ENCODE data around the gene BPHL. TPM values are rescaled to one million over a fixed set of nuclear protein-coding genes. Genes with fewer than 3 reads are reported as not detected.

BPHL gene
- polyA plus RNA-seq, 12 donors = 27.9 to 875 (median 31.9) TPM

Other genes with a start within 250 kb of the BPHL start
- 10 to 100 TPM in 1 of 12 donors, 1 to 10 TPM in 10, not detected in 1; 2.2 to 15.5 (median 3.2) TPM for gene SERPINB9, start 215.4 kb upstream of the BPHL start, polyA plus RNA-seq (ENCODE audit: insufficient read length in 12 of 12)
- 10 to 100 TPM in 11 of 12 donors, not detected in 1; 68.8 to 98.2 (median 78.3) TPM for gene SERPINB6, start 147.1 kb upstream of the BPHL start, polyA plus RNA-seq (ENCODE audit: insufficient read length in 12 of 12)
- 10 to 100 TPM in 11 of 12 donors, not detected in 1; 13.9 to 29.6 (median 17.9) TPM for gene NQO2, start 118.8 kb upstream of the BPHL start, polyA plus RNA-seq (ENCODE audit: insufficient read length in 12 of 12)
- 10 to 100 TPM in 9 of 12 donors, 1 to 10 TPM in 2, not detected in 1; 8.8 to 23.9 (median 13.1) TPM for gene RIPK1, start 50.2 kb upstream of the BPHL start, polyA plus RNA-seq (ENCODE audit: insufficient read length in 12 of 12)
- 100 to 1,000 TPM in 1 of 12 donors, 10 to 100 TPM in 10, not detected in 1; 58.0 to 116 (median 77.1) TPM for gene TUBB2A, start 38.8 kb downstream of the BPHL start, polyA plus RNA-seq (ENCODE audit: insufficient read length in 12 of 12)
- 100 to 1,000 TPM in 1 of 12 donors, 10 to 100 TPM in 10, not detected in 1; 33.2 to 102 (median 53.3) TPM for gene TUBB2B, start 108.9 kb downstream of the BPHL start, polyA plus RNA-seq (ENCODE audit: insufficient read length in 12 of 12)
- 10 to 100 TPM in 9 of 12 donors, 1 to 10 TPM in 2, not detected in 1; 9.6 to 35.7 (median 12.4) TPM for gene PSMG4, start 140.2 kb downstream of the BPHL start, polyA plus RNA-seq (ENCODE audit: insufficient read length in 12 of 12)